Loucy (cell line): ENCODE results near the gene STX18.

ENCODE experiments used
- H2AFZ ChIP-seq: fragments of 200-600 bp; sonication (generic); 2 replicates; pipeline ENCODE4 v1.6.0; 2016; ENCODE audit warnings: antibody characterized with exemption, mild to moderate bottlenecking, low read length, moderate library complexity
- H3F3A ChIP-seq: fragments of 200-600 bp; 2 replicates; pipeline ENCODE4 v1.6.0; 2016; ENCODE audit warnings: antibody characterized with exemption, low read depth, mild to moderate bottlenecking
- H3K27me3 ChIP-seq: fragments of 200-600 bp; sonication (generic); 2 replicates; pipeline ENCODE4 v1.6.1; 2014; ENCODE audit warnings: low read length, mild to moderate bottlenecking; ENCODE audit not compliant: insufficient read depth, poor library complexity, severe bottlenecking
- H3K36me3 ChIP-seq: fragments of 200-600 bp; sonication (generic); 2 replicates; pipeline ENCODE4 v1.6.1; 2016; ENCODE audit warnings: low read length; ENCODE audit not compliant: insufficient read depth
- H3K4me1 ChIP-seq: fragments of 200-600 bp; sonication (generic); 2 replicates; pipeline ENCODE4 v1.5.1; 2014; ENCODE audit warnings: low read length, mild to moderate bottlenecking; ENCODE audit not compliant: insufficient read depth, poor library complexity, severe bottlenecking
- H3K4me2 ChIP-seq: fragments of 200-600 bp; sonication (generic); 2 replicates; pipeline ENCODE4 v1.6.0; 2014; ENCODE audit warnings: antibody characterized with exemption, low read length, low read depth, mild to moderate bottlenecking; ENCODE audit not compliant: poor library complexity, severe bottlenecking
- H3K4me3 ChIP-seq: fragments of 200-600 bp; sonication (generic); 2 replicates; pipeline ENCODE4 v1.5.1; 2014; ENCODE audit warnings: low read length, mild to moderate bottlenecking, mixed read lengths; ENCODE audit not compliant: poor library complexity, severe bottlenecking
- H3K79me2 ChIP-seq: fragments of 200-600 bp; sonication (generic); 2 replicates; pipeline ENCODE4 v1.6.1; 2014; ENCODE audit warnings: low read length; ENCODE audit not compliant: insufficient read depth
- H3K9ac ChIP-seq: fragments of 200-600 bp; sonication (generic); 2 replicates; pipeline ENCODE4 v1.6.0; 2014; ENCODE audit warnings: mild to moderate bottlenecking, low read depth, low read length, moderate library complexity; ENCODE audit not compliant: poor library complexity, severe bottlenecking
- H3K9me2 ChIP-seq: fragments of 200-600 bp; sonication (generic); replicated peaks from 2 replicates; pipeline ENCODE4 v1.6.1; 2016; ENCODE audit warnings: low read depth, low read length, mixed read lengths
- H3K9me3 ChIP-seq: fragments of 200-600 bp; sonication (generic); 2 replicates; pipeline ENCODE4 v1.6.1; 2014; ENCODE audit warnings: mild to moderate bottlenecking, antibody characterized with exemption, low read length, low read depth; ENCODE audit not compliant: insufficient read depth
- H4K20me1 ChIP-seq: fragments of 200-600 bp; sonication (generic); 2 replicates; pipeline ENCODE4 v1.6.0; 2014; ENCODE audit warnings: antibody characterized with exemption, low read length, mild to moderate bottlenecking; ENCODE audit not compliant: insufficient read depth, poor library complexity, severe bottlenecking
- EZH2phosphoT487 ChIP-seq: fragments of 200-600 bp; IDR thresholded peaks from 2 replicates; pipeline ENCODE4 v1.6.1; 2018; ENCODE audit warnings: antibody characterized with exemption, mild to moderate bottlenecking, moderate library complexity, borderline replicate concordance
- TF ChIP-seq, protein P1 (sequence below): fragments of 200-600 bp; sonication (generic); conservative IDR thresholded peaks from 2 replicates; pipeline ENCODE4 v1.5.1; 2014; ENCODE audit warnings: mild to moderate bottlenecking, antibody characterized with exemption, low read length

Gene STX18

DNA sequence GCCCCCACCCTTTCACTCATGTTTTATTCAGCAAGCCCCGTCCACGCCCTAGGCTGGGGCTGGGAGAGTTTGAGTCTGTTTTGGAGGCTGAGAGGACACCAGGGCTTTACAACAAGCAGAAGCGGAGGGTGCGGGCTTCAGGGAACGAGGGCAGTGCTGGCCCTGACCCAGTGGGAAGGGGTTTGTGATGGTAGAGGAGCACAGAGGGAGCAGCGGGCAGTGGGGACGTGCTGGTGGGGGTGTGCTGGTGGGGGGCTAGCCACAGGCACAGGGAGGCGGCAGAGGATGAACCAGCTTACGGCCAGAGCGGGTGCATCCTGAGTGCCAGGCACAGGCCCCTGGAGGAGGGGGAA lies 128.5 kb downstream of the STX18 start:
- Histone ChIP-seq H3K36me3 (no peaks in the 10 kb centered on the region), H3F3A (no peaks in the 10 kb centered on the region), H3K4me2 (no peak overlapping the region), H3K27me3 (no peaks in the 10 kb centered on the region), H3K4me3 (no peak overlapping the region), H3K79me2 (no peaks in the 10 kb centered on the region), H3K9me2 (no peaks in the 10 kb centered on the region), H3K9ac (no peak overlapping the region), H3K4me1 (peaks cover 8% of the 10 kb centered on the region), H4K20me1 (no peaks in the 10 kb centered on the region), H2AFZ (no peak overlapping the region), H3K9me3 (no peaks in the 10 kb centered on the region)
- TF ChIP-seq EZH2phosphoT487, result no peak
- TF ChIP-seq, protein P1, sequence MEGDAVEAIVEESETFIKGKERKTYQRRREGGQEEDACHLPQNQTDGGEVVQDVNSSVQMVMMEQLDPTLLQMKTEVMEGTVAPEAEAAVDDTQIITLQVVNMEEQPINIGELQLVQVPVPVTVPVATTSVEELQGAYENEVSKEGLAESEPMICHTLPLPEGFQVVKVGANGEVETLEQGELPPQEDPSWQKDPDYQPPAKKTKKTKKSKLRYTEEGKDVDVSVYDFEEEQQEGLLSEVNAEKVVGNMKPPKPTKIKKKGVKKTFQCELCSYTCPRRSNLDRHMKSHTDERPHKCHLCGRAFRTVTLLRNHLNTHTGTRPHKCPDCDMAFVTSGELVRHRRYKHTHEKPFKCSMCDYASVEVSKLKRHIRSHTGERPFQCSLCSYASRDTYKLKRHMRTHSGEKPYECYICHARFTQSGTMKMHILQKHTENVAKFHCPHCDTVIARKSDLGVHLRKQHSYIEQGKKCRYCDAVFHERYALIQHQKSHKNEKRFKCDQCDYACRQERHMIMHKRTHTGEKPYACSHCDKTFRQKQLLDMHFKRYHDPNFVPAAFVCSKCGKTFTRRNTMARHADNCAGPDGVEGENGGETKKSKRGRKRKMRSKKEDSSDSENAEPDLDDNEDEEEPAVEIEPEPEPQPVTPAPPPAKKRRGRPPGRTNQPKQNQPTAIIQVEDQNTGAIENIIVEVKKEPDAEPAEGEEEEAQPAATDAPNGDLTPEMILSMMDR, result no peak

DNA sequence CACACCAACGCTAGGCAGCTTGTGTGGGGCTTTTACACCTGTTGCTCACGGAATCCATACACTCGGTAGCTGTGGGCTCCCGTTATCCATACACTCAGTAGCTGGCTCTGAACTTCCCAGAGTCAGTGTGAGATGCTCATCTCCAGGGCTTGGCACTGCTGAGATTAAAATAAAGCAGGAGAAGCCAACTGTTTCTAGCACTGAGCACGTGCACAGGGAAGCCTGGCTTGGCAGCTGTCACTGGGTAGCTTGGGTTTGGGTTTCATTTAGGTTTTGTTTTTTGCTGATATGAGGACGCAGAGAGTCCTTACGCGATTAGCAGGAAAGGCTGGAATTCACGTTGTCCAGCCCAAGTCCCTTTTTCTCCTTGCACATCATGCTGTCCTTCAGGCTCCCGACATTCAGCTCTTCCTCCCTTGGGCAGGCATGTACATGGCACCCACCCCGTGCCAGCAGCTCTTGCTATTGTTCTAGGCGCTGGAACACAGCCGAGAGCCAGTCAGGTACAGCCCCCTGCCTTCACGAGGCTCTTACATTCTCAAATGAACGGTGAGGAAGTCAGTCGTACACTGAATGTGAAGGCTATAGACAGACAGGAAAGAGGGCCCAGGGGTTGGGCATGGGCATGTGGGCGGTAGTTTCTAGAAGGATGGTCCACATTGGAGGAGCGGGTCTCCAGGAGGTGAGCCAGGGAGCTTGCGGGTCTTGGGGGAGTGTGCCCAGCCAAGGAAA lies 129.0 kb downstream of the STX18 start:
- Histone ChIP-seq H3F3A (no peaks in the 10 kb centered on the region), H2AFZ (no peak overlapping the region), H3K36me3 (no peaks in the 10 kb centered on the region), H3K9ac (no peak overlapping the region), H3K4me1 (peaks cover 2% of the 10 kb centered on the region), H3K4me2 (no peak overlapping the region), H3K4me3 (no peak overlapping the region), H3K9me3 (no peaks in the 10 kb centered on the region), H3K27me3 (no peaks in the 10 kb centered on the region), H3K79me2 (no peaks in the 10 kb centered on the region), H4K20me1 (no peaks in the 10 kb centered on the region), H3K9me2 (no peaks in the 10 kb centered on the region)
- TF ChIP-seq EZH2phosphoT487, result no peak
- TF ChIP-seq, protein P1, result no peak

DNA sequence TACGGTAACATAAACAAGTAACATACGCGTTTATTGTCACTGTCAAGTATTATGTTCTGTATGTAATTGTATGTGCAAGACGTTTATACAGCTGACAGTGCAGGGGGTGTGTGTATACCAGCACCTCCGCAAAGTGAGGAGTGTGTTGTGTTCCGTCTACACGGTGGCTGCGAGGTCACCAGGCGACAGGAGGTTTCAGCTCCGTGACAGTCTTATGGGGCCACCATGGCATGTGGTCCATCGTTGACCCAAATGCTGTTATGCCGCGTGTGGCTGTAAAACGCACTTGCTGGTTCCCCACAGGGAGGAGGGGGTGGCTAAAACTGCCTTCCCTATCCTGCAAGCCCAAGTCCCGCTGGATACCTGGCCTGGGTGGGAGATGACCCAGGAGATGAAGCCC lies 129.9 kb downstream of the STX18 start:
- H3K79me2 ChIP-seq, result no peaks in the 10 kb centered on the region
- no peak for TF ChIP-seq EZH2phosphoT487
- TF ChIP-seq, protein P1, result no peak
- H3K4me2 ChIP-seq, result no peak overlapping the region
- no peaks in the 10 kb centered on the region for H4K20me1 ChIP-seq
- H3K36me3 ChIP-seq, result no peaks in the 10 kb centered on the region
- no peak overlapping the region for H2AFZ ChIP-seq
- no peaks in the 10 kb centered on the region for H3K9me3 ChIP-seq
- no peaks in the 10 kb centered on the region for H3K4me1 ChIP-seq
- H3K9me2 ChIP-seq, result no peaks in the 10 kb centered on the region
- no peak overlapping the region for H3K9ac ChIP-seq
- no peak overlapping the region for H3K4me3 ChIP-seq
- H3K27me3 ChIP-seq, result no peaks in the 10 kb centered on the region
- H3F3A ChIP-seq, result no peaks in the 10 kb centered on the region
